NCI-H1436 (cell line): Measurements from ENCODE around the gene HES2.
"Not testable (repeated sequence)": the region's sequence is repeated elsewhere in the genome, so short reads cannot be mapped to it uniquely, and the experiment has no call there.

Experiments
- DNase-seq: peaks from one replicate; lab custom pipeline; 2025; lab: John Stamatoyannopoulos, UW

The HES2 gene

DNA sequence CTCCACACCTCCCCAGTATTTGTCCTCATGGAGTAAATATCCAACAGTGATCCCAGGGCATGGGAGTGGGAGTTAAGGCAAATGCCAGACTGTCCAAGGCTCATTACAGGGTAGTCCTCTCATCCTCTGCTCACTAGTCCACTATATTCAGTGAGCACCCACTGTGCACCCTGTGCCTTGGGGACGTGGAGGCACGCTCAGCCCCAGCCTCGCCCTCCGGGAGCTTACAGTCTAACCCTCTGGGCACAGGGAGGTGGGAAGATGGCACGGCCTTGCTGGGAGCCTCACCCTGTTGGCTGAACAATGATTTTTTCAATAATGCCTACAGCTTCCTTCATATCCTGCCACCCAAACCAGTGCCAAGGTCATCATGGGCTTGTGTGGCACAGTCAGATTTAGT lies 2.8 kb downstream of the HES2 start:
- DNase-seq = no peak

DNA sequence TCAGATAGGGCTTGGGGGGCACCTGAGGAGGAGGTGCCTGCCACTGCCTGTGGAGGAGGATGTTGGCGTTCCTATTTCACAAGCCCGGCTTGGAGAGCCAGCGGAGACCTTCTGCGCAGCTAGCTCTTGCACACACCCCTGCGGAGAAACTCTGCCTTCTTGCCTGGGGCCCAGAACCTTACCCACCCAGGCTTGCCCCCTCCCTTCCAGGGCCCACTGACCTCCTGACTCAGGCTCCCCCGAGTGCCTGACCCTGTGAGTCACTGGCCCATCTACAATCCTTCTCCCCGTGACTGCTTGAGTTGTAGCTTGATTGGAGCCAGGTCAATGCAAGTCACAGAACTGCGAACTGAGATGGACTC lies 3.4 kb downstream of the HES2 start:
- DNase-seq = no peak

- no peak for DNase-seq
These were observed 4.7 kb downstream of the HES2 start for GRCh38 chr1:6414881-6415626.

DNA sequence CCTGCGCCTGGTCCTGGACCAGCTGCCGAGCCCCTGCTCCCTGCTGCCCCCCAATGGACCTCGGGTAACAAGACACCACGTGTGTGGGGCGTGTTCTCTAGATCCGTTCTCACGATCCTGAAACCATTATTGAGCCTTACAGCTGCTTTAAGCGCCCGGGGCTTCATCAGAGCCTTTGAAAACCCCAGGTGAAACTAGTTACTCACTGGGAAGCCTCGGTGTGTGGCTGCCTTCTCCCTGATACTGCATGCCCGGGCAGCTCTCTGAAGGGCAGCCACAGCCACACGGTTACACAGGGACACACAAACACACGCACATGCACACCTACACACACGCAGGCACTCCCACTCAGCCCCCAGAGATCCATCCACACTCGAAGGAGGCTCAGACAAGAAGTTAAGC lies 5.3 kb downstream of the HES2 start:
- DNase-seq = peak; percentile 51

GRCh38 chr1:6412896-6413295 lies 6.8 kb downstream of the HES2 start:
- DNase-seq = no peak

- DNase-seq = no peak
These were observed 9.3 kb downstream of the HES2 start for GRCh38 chr1:6410248-6410893.

GRCh38 chr1:6409733-6410132 lies 10.0 kb downstream of the HES2 start:
- no peak for DNase-seq

GRCh38 chr1:6409053-6409452 lies 10.7 kb downstream of the HES2 start:
- DNase-seq = no peak

- no peak for DNase-seq
These were observed 11.7 kb downstream of the HES2 start for GRCh38 chr1:6408023-6408422.

GRCh38 chr1:6401673-6402072 lies 18.0 kb downstream of the HES2 start:
- DNase-seq = no peak

- no peak for DNase-seq
These were observed 20.4 kb downstream of the HES2 start for GRCh38 chr1:6399294-6399693.

GRCh38 chr1:6397844-6398441 lies 21.8 kb downstream of the HES2 start:
- no peak for DNase-seq

DNA sequence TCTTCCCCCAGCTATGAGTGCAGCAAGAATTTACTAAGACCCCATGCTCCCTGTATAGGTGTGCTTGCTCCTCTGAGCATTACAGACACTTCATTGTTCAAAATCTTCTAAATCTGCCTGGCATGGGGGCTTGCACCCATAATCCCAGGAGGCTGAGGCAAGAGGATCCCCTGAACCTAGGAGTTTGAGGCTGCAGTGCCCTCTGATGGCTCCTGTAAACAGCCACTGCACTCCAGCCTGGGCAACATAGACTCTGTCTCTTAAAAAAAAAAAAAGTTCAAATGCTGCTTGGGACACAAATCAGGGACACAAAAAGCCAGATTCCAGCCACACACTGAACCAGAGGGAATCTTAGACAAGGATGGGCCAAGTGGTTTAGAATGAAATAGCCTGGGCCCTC lies 22.7 kb downstream of the HES2 start:
- no peak for DNase-seq

DNA sequence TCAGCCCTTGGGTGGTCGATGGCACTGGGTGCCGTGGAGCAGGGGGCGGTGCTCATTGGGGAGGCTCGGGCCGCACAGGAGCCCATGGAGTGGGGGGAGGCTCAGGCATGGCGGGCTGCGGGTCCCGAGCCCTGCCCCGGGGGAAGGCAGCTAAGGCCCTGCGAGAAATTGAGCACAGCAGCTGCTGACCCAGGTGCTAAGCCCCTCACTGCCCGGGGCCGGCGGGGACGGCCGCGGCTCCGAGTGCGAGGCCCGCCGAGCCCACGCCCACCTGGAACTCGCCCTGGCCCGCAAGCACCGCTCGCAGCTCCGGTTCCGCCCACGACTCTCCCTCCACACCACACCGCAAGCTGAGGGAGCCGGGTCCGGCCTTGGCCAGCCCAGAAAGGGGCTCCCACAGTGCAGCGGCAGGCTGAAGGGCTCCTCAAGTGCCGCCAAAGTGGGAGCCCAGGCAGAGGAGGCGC lies 23.9 kb downstream of the HES2 start:
- DNase-seq = not testable (repeated sequence)

DNA sequence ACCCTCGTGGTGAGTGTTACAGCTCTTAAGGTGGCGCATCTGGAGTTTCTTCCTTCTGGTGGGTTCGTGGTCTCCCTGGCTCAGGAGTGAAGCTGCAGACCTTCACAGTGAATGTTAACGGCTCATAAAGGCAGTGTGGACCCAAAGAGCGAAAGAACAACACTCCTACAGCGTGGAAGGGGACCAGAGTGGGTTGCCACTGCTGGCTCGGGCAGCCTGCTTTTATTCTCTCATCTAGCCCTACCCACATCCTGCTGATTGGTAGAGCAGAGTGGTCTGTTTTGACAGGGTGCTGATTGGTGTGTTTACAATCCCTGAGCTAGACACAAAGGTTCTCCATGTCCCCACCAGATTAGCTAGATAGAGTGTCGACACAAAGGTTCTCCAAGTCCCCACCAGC lies 24.6 kb downstream of the HES2 start:
- DNase-seq = not testable (repeated sequence)

- DNase-seq = peak; percentile 88
These were observed 26.1 kb downstream of the HES2 start, which contains the start of gene ACOT7 for GRCh38 chr1:6393400-6394187. Gene ACOT7, minus strand, starts transcription at chr1:6393767. Its CDS starts 368 bp downstream, at chr1:6393399.

DNA sequence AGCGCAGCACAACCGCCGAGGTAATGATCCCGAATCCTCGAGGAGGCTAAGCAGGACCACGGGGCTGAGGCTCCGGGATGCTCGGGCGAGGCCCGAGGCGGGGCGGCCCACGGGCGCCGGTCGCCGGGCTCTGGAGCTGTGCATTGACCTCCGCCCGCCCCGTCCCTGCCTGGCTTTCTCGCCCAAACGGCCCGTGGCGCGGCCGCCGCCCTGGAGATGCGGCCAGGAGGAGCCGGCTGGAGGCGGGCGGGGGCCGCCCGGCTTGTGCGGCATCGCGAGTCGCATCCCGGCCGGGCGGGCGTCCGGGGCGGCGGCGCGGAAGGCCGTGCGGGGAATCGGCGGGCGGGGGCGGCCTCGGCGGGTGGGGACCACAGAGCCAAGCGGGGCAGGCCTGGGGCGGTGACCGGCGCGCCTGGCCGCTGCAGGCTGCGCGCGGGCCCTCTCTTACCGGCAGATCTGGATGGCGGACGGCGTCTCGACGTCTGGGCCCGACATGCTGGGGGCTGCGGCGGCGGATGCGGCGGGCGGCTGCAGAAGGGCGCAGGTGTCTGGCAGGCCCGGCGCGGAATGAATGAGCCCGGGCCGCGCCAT lies 26.8 kb downstream of the HES2 start:
- DNase-seq = no peak

GRCh38 chr1:6391951-6392808 lies 27.5 kb downstream of the HES2 start:
- no peak for DNase-seq

DNA sequence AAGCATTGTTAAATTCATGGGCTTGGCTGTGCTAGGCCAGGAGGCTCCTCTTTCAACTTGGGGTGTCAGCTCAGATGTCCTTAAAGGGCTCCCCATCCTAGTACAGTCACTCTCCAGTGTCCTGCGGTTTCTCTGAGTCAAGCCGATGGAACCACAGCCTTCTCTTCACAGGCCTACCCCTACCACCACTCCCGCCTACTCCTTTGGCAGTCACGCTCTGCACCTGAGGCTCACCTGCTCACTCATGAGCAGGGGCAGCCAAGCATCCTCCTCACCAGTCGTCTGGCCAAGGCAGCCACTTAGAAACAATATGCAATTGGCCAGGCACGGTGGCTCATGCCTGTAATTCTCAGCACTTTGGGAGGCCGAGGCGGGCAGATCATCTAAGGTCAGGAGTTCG lies 29.7 kb downstream of the HES2 start:
- DNase-seq = no peak

DNA sequence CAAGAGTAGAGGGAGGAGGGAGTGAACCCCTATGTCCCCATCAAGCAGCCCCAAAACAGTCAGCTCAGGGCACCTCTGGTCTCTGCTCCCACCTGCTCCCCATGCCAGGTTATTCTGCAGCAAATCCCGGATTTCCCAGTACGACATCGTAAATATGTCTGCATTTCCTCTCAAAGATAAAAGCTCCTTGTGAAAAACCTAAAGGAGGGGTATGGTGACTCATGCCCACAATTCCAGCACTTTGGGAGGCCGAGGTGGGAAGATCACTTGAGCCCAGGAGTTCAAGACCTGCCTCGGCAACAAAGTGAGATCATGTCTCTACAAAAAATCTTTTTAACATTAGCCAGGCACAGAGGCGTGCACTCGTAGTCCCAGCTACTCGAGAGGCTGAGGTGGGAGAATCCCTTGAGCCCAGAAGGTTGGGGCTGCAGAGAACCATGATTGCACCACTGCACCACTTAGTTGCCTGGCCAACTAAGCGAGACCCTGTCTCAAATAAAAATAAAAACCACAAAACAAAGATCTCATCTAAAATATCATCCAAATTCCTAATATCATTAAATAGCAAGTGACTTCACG lies 33.3 kb downstream of the HES2 start:
- no peak for DNase-seq
